KOPT-K1 (cell line): ENCODE measurements around the gene DZIP1.

Experiments used
- H3K27ac ChIP-seq: fragments of 200-600 bp; sonication (generic); 2 replicates; pipeline ENCODE4 v1.5.1; 2016; ENCODE audit warnings: antibody characterized with exemption, mild to moderate bottlenecking, low read depth, low read length; ENCODE audit not compliant: poor library complexity, severe bottlenecking
- H3K36me3 ChIP-seq: fragments of 200-600 bp; sonication (generic); 2 replicates; pipeline ENCODE4 v1.5.1; 2017; ENCODE audit warnings: antibody characterized with exemption, mild to moderate bottlenecking, low read length, moderate library complexity; ENCODE audit not compliant: insufficient read depth
- H3K9me3 ChIP-seq: fragments of 200-600 bp; sonication (generic); 2 replicates; pipeline ENCODE4 v1.5.1; 2017; ENCODE audit warnings: antibody characterized with exemption, low read length, mild to moderate bottlenecking; ENCODE audit not compliant: insufficient read depth, poor library complexity, severe bottlenecking

Gene DZIP1

GRCh38 chr13:95627590-95627989, 16.9 kb downstream of the DZIP1 start:
- H3K36me3 ChIP-seq: no peaks in the 10 kb centered on the region
- H3K9me3 ChIP-seq: no peaks in the 10 kb centered on the region
- no peak overlapping the region for H3K27ac ChIP-seq

GRCh38 chr13:95626768-95627167, 17.7 kb downstream of the DZIP1 start:
- Histone ChIP-seq H3K9me3 (no peaks in the 10 kb centered on the region), H3K27ac (no peak overlapping the region), H3K36me3 (no peaks in the 10 kb centered on the region)

GRCh38 chr13:95624020-95624419, 20.5 kb downstream of the DZIP1 start:
- no peak overlapping the region for H3K27ac ChIP-seq
- no peaks in the 10 kb centered on the region for H3K9me3 ChIP-seq
- no peaks in the 10 kb centered on the region for H3K36me3 ChIP-seq

GRCh38 chr13:95623141-95623540, 21.4 kb downstream of the DZIP1 start:
- H3K27ac ChIP-seq: no peak overlapping the region
- H3K36me3 ChIP-seq: no peaks in the 10 kb centered on the region
- H3K9me3 ChIP-seq: no peaks in the 10 kb centered on the region

- Histone ChIP-seq H3K36me3 (no peaks in the 10 kb centered on the region), H3K27ac (no peak overlapping the region), H3K9me3 (no peaks in the 10 kb centered on the region)
Measured at GRCh38 chr13:95620825-95621498, 23.5 kb downstream of the DZIP1 start.

- Histone ChIP-seq H3K27ac (no peak overlapping the region), H3K36me3 (no peaks in the 10 kb centered on the region), H3K9me3 (no peaks in the 10 kb centered on the region)
Measured at GRCh38 chr13:95620030-95620824, 24.3 kb downstream of the DZIP1 start.

- H3K27ac ChIP-seq: no peak overlapping the region
- H3K36me3 ChIP-seq: no peaks in the 10 kb centered on the region
- no peaks in the 10 kb centered on the region for H3K9me3 ChIP-seq
Measured at GRCh38 chr13:95615539-95615938, 29.0 kb downstream of the DZIP1 start.

- H3K9me3 ChIP-seq: no peaks in the 10 kb centered on the region
- no peak overlapping the region for H3K27ac ChIP-seq
- no peaks in the 10 kb centered on the region for H3K36me3 ChIP-seq
Measured at GRCh38 chr13:95614641-95615245, 29.8 kb downstream of the DZIP1 start.

GRCh38 chr13:95608640-95609323, 35.7 kb downstream of the DZIP1 start:
- H3K9me3 ChIP-seq: no peaks in the 10 kb centered on the region
- H3K27ac ChIP-seq: no peak overlapping the region
- H3K36me3 ChIP-seq: no peaks in the 10 kb centered on the region

GRCh38 chr13:95607366-95607765, 37.1 kb downstream of the DZIP1 start:
- no peak overlapping the region for H3K27ac ChIP-seq
- H3K36me3 ChIP-seq: no peaks in the 10 kb centered on the region
- H3K9me3 ChIP-seq: no peaks in the 10 kb centered on the region

- Histone ChIP-seq H3K9me3 (no peaks in the 10 kb centered on the region), H3K36me3 (no peaks in the 10 kb centered on the region), H3K27ac (no peak overlapping the region)
Measured at GRCh38 chr13:95605448-95606125, 38.9 kb downstream of the DZIP1 start.

GRCh38 chr13:95604556-95604915, 40.0 kb downstream of the DZIP1 start:
- Histone ChIP-seq H3K36me3 (no peaks in the 10 kb centered on the region), H3K27ac (no peak overlapping the region), H3K9me3 (no peaks in the 10 kb centered on the region)

GRCh38 chr13:95603887-95604555, 40.5 kb downstream of the DZIP1 start:
- H3K27ac ChIP-seq: no peak overlapping the region

GRCh38 chr13:95601906-95602305, 42.6 kb downstream of the DZIP1 start:
- Histone ChIP-seq H3K36me3 (no peaks in the 10 kb centered on the region), H3K9me3 (no peaks in the 10 kb centered on the region), H3K27ac (no peak overlapping the region)

More at GRCh38 chr13:95603887-95604555, 40.5 kb downstream of the DZIP1 start:
- Histone ChIP-seq H3K9me3 (no peaks in the 10 kb centered on the region), H3K36me3 (no peaks in the 10 kb centered on the region)
